AG08396 (cell line): Measurements from ENCODE around the gene OTUD7B.
A peak's percentile ranks its signal among the peaks of the same experiment; 100 is the strongest.
"Not testable (repeated sequence)": the region's sequence is repeated elsewhere in the genome, so short reads cannot be mapped to it uniquely, and the experiment has no call there.

ENCODE experiments used
- DNase-seq: peaks from one replicate; pipeline ENCODE4 v3.0.0; 2012; ENCODE audit warnings: low spot score, mixed read lengths

Gene OTUD7B

GRCh38 chr1:150002217-150002616, 8.3 kb downstream of the OTUD7B start:
- DNase-seq, result no peak

- DNase-seq, result no peak
These were observed 9.1 kb downstream of the OTUD7B start for GRCh38 chr1:150001415-150001814.

- no peak for DNase-seq
These were observed 12.8 kb downstream of the OTUD7B start for GRCh38 chr1:149997585-149998262.

- no peak for DNase-seq
These were observed 14.6 kb downstream of the OTUD7B start for GRCh38 chr1:149995927-149996326.

GRCh38 chr1:149993764-149994163, 16.8 kb downstream of the OTUD7B start:
- DNase-seq, result no peak

GRCh38 chr1:149993181-149993580, 17.3 kb downstream of the OTUD7B start:
- no peak for DNase-seq

GRCh38 chr1:149987297-149987595, 23.3 kb downstream of the OTUD7B start:
- DNase-seq, result no peak

GRCh38 chr1:149986486-149987296, 23.8 kb downstream of the OTUD7B start:
- DNase-seq, result peak; percentile 71

- no peak for DNase-seq
These were observed 30.5 kb downstream of the OTUD7B start for GRCh38 chr1:149979972-149980540.

- no peak for DNase-seq
These were observed 31.1 kb downstream of the OTUD7B start for GRCh38 chr1:149979245-149979971.

- DNase-seq, result no peak
These were observed 31.9 kb downstream of the OTUD7B start for GRCh38 chr1:149978547-149979023.

- no peak for DNase-seq
These were observed 33.2 kb downstream of the OTUD7B start for GRCh38 chr1:149977345-149977744.

- DNase-seq, result no peak
These were observed 38.0 kb downstream of the OTUD7B start for GRCh38 chr1:149972547-149972946.

GRCh38 chr1:149967646-149968045, 42.9 kb downstream of the OTUD7B start:
- DNase-seq, result no peak

GRCh38 chr1:149967041-149967440, 43.5 kb downstream of the OTUD7B start:
- no peak for DNase-seq

GRCh38 chr1:149966405-149966804, 44.1 kb downstream of the OTUD7B start:
- peak; percentile 15 for DNase-seq

GRCh38 chr1:149965440-149965839, 45.1 kb downstream of the OTUD7B start:
- no peak for DNase-seq

- DNase-seq, result no peak
These were observed 47.2 kb downstream of the OTUD7B start for GRCh38 chr1:149963358-149963757.

- DNase-seq, result no peak
These were observed 47.8 kb downstream of the OTUD7B start for GRCh38 chr1:149962736-149963135.

- peak; percentile 61 for DNase-seq
These were observed 48.4 kb downstream of the OTUD7B start for GRCh38 chr1:149962039-149962647.

- not testable (repeated sequence) for DNase-seq
These were observed 53.0 kb downstream of the OTUD7B start for GRCh38 chr1:149957548-149957947.

GRCh38 chr1:149949911-149950310, 60.6 kb downstream of the OTUD7B start:
- no peak for DNase-seq
